Heart left ventricle (tissue), 13 donors: ENCODE measurements around the gene ZMYM2.

ENCODE experiments used
- CTCF ChIP-seq, 12 donors: fragments of 200-600 bp; sonication (generic) in 4 of 12; IDR thresholded peaks; one replicate each; pipeline versions ENCODE4 v1.5.0 to v1.8.0; 2018 to 2022; ENCODE audit warnings: antibody characterized with exemption in 12 of 12, mild to moderate bottlenecking in 5 of 12
- POLR2A ChIP-seq, 2 donors: fragments of 450-650 bp; IDR thresholded peaks; one replicate each; pipeline ENCODE4 v1.6.1; 2017; ENCODE audit warnings: antibody characterized with exemption in 2 of 2, mild to moderate bottlenecking in 2 of 2, moderate library complexity in 2 of 2
- donor health status: ischemic (EF 13 %, LVEDD 7.1; RV severe dilation, severe dysfunction).
- donor health status: DM: no; HTN: yes; CAD: no.
- donor health status: DM: no; HTN: no; CAD: no.
- donor health status: ischemic (EF 25% LVEDD 6.9; RV normal size, moderate dysfunction).
- donor health status: ischemic (EF 25% LVEDD 5.7; RV mildly dilated, moderate dysfunction).
- donor health status: ischemic (EF 35%, LVEDD 5.7; RV mildly dilated, moderate dysfunction).
- donor health status: nonischemic (EF 11% LVEDD 7.7; RV severe dilation, severe dysfunction).
- donor health status: DM: yes; HTN: yes; CAD: no.
- donor health status: PGD.
- donor health status: ischemic (EF 29% LVEDD 5.4; RV normal size, mild dysfunction).
- donor health status: nonischemic (EF 23%, LVEDD 6.1; RV moderate dilation, normal function).

GRCh38 chr13:20053891-20054290 is 95.4 kb downstream of the ZMYM2 start:
- TF ChIP-seq CTCF (IDR thresholded peaks at IDR 0.05) (no peak), POLR2A (IDR thresholded peaks at IDR 0.05) (no peak)
